Loucy (cell line): Measurements from ENCODE around the gene TMEM235.

Experiments
- H2AFZ ChIP-seq: fragments of 200-600 bp; sonication (generic); 2 replicates; pipeline ENCODE4 v1.6.0; 2016; ENCODE audit warnings: antibody characterized with exemption, mild to moderate bottlenecking, low read length, moderate library complexity
- H3F3A ChIP-seq: fragments of 200-600 bp; 2 replicates; pipeline ENCODE4 v1.6.0; 2016; ENCODE audit warnings: antibody characterized with exemption, low read depth, mild to moderate bottlenecking
- H3K27me3 ChIP-seq: fragments of 200-600 bp; sonication (generic); 2 replicates; pipeline ENCODE4 v1.6.1; 2014; ENCODE audit warnings: low read length, mild to moderate bottlenecking; ENCODE audit not compliant: insufficient read depth, poor library complexity, severe bottlenecking
- H3K36me3 ChIP-seq: fragments of 200-600 bp; sonication (generic); 2 replicates; pipeline ENCODE4 v1.6.1; 2016; ENCODE audit warnings: low read length; ENCODE audit not compliant: insufficient read depth
- H3K4me1 ChIP-seq: fragments of 200-600 bp; sonication (generic); 2 replicates; pipeline ENCODE4 v1.5.1; 2014; ENCODE audit warnings: low read length, mild to moderate bottlenecking; ENCODE audit not compliant: insufficient read depth, poor library complexity, severe bottlenecking
- H3K4me2 ChIP-seq: fragments of 200-600 bp; sonication (generic); 2 replicates; pipeline ENCODE4 v1.6.0; 2014; ENCODE audit warnings: antibody characterized with exemption, low read length, low read depth, mild to moderate bottlenecking; ENCODE audit not compliant: poor library complexity, severe bottlenecking
- H3K4me3 ChIP-seq: fragments of 200-600 bp; sonication (generic); 2 replicates; pipeline ENCODE4 v1.5.1; 2014; ENCODE audit warnings: low read length, mild to moderate bottlenecking, mixed read lengths; ENCODE audit not compliant: poor library complexity, severe bottlenecking
- H3K79me2 ChIP-seq: fragments of 200-600 bp; sonication (generic); 2 replicates; pipeline ENCODE4 v1.6.1; 2014; ENCODE audit warnings: low read length; ENCODE audit not compliant: insufficient read depth
- H3K9ac ChIP-seq: fragments of 200-600 bp; sonication (generic); 2 replicates; pipeline ENCODE4 v1.6.0; 2014; ENCODE audit warnings: mild to moderate bottlenecking, low read depth, low read length, moderate library complexity; ENCODE audit not compliant: poor library complexity, severe bottlenecking
- H3K9me2 ChIP-seq: fragments of 200-600 bp; sonication (generic); replicated peaks from 2 replicates; pipeline ENCODE4 v1.6.1; 2016; ENCODE audit warnings: low read depth, low read length, mixed read lengths
- H3K9me3 ChIP-seq: fragments of 200-600 bp; sonication (generic); 2 replicates; pipeline ENCODE4 v1.6.1; 2014; ENCODE audit warnings: mild to moderate bottlenecking, antibody characterized with exemption, low read length, low read depth; ENCODE audit not compliant: insufficient read depth
- H4K20me1 ChIP-seq: fragments of 200-600 bp; sonication (generic); 2 replicates; pipeline ENCODE4 v1.6.0; 2014; ENCODE audit warnings: antibody characterized with exemption, low read length, mild to moderate bottlenecking; ENCODE audit not compliant: insufficient read depth, poor library complexity, severe bottlenecking
- CTCF ChIP-seq: fragments of 200-600 bp; sonication (generic); conservative IDR thresholded peaks from 2 replicates; pipeline ENCODE4 v1.5.1; 2014; ENCODE audit warnings: mild to moderate bottlenecking, antibody characterized with exemption, low read length
- EZH2phosphoT487 ChIP-seq: fragments of 200-600 bp; IDR thresholded peaks from 2 replicates; pipeline ENCODE4 v1.6.1; 2018; ENCODE audit warnings: antibody characterized with exemption, mild to moderate bottlenecking, moderate library complexity, borderline replicate concordance

TMEM235 gene

GRCh38 chr17:78272914-78273258 lies 41.5 kb downstream of the TMEM235 start:
- Histone ChIP-seq H3K9me2 (no peaks in the 10 kb centered on the region), H3K4me2 (no peak overlapping the region), H2AFZ (no peak overlapping the region), H3K27me3 (no peaks in the 10 kb centered on the region), H3K36me3 (no peaks in the 10 kb centered on the region), H4K20me1 (no peaks in the 10 kb centered on the region), H3K9me3 (no peaks in the 10 kb centered on the region), H3F3A (no peaks in the 10 kb centered on the region), H3K79me2 (no peaks in the 10 kb centered on the region), H3K9ac (no peak overlapping the region), H3K4me3 (no peak overlapping the region), H3K4me1 (no peaks in the 10 kb centered on the region)
- TF ChIP-seq CTCF: no peak
- TF ChIP-seq EZH2phosphoT487: no peak

GRCh38 chr17:78273813-78274212 lies 42.4 kb downstream of the TMEM235 start:
- Histone ChIP-seq H3K9me2 (no peaks in the 10 kb centered on the region), H3K79me2 (no peaks in the 10 kb centered on the region), H2AFZ (no peak overlapping the region), H4K20me1 (no peaks in the 10 kb centered on the region), H3K4me3 (no peak overlapping the region), H3K27me3 (no peaks in the 10 kb centered on the region), H3K36me3 (no peaks in the 10 kb centered on the region), H3K4me2 (no peak overlapping the region), H3K4me1 (no peaks in the 10 kb centered on the region), H3F3A (no peaks in the 10 kb centered on the region), H3K9ac (no peak overlapping the region), H3K9me3 (no peaks in the 10 kb centered on the region)
- TF ChIP-seq CTCF (no peak), EZH2phosphoT487 (no peak)

- H3K36me3 ChIP-seq: no peaks in the 10 kb centered on the region
- H3K79me2 ChIP-seq: no peaks in the 10 kb centered on the region
- no peaks in the 10 kb centered on the region for H4K20me1 ChIP-seq
- no peak for TF ChIP-seq CTCF
- H3K9me3 ChIP-seq: no peaks in the 10 kb centered on the region
- H2AFZ ChIP-seq: no peak overlapping the region
- H3K27me3 ChIP-seq: no peaks in the 10 kb centered on the region
- no peaks in the 10 kb centered on the region for H3K4me1 ChIP-seq
- no peak overlapping the region for H3K4me3 ChIP-seq
- no peak overlapping the region for H3K9ac ChIP-seq
- H3K9me2 ChIP-seq: no peaks in the 10 kb centered on the region
- no peak overlapping the region for H3K4me2 ChIP-seq
- no peaks in the 10 kb centered on the region for H3F3A ChIP-seq
Measured at GRCh38 chr17:78275355-78275754, 43.9 kb downstream of the TMEM235 start.
